ENCODE results near the gene FOXP1.

The FOXP1 gene

DNA sequence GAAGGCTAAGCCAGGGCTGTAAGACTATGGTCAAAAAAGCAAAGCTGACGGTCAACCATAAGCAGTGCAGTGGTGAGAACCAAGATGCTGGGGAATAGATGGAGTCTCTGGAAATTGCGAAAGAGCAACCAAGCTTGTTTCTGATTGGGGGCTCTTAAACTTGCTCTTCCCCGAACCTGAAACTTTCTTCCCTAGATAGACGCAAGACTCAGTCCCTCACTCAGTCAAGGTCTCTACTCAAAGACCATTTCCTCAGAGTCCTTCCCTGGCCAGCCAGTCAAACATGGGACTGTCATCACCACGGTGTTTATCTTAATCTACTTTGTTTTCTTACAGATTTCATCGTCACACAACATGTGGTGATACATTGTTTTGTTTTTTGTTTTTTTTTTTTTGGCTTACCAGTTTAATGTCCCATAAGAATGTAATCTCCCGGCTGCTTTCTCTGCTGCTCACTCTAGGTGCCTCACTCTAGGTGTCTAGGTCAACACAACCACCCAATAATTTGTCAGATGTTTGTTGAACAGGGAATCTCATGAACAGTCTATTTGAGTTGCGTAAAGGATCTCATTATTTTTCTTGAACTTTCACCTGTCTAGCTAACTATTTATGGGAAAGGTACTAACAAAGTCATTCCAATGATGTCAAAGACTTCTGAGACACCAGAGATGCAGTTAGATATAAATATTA, 495.4 kb downstream of the FOXP1 start:
- no peaks in the 10 kb centered on the region for H3K36me3 ChIP-seq (ENCODE audit: control insufficient read depth, insufficient read depth, low read length)
- TF ChIP-seq CTCF (IDR thresholded peaks at IDR 0.05; ENCODE audit: insufficient read depth, low read length, poor library complexity, severe bottlenecking), result no peak
- no peak for DNase-seq (ENCODE audit: extremely low read depth, insufficient read length)
- no peaks in the 10 kb centered on the region for H3K27me3 ChIP-seq (replicated peaks; ENCODE audit: control insufficient read depth, insufficient read depth, low read length)
- no peak overlapping the region for H3K4me3 ChIP-seq (replicated peaks; ENCODE audit: low read depth, low read length)

DNA sequence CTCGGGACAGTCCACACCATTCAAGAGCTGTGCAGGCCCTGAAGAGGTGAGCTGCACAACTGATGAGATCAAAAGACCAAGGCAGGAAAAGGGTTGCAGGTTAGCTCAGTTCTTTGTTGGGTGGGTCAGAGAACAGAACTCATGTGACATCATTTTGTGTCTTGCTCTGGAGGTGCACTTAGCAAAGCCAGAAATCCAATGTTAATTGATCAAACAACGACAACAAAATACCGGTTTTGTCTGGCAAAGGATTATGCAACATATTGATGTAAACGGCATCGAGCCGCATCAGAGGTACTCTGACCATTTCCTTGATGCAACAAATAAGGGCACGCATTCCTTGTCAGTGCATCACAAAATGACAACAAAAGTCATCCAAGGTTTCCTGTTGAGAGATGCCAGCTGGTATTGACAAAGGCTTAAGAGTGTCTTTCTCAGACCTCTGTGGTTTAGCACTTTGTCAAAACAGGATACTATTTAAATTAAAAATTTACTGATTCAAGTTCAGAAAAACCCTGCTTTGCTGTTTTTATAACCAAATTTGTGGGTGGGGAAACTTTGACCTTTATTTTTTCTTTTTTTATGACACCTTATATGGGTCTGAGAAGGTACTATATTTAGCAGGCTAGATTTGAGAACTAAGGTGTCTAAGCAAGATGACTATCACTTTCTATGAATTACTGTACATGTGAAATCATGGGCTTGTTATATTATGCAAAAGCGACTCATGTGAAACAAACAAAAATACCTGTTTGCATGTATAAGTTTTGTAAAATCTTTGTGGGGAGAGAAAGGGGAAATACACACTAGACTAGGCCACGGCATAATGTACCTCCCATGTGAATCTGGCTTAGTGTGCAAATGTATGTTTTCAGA, 496.1 kb downstream of the FOXP1 start:
- H3K27me3 ChIP-seq (replicated peaks; ENCODE audit: control insufficient read depth, insufficient read depth, low read length), result no peaks in the 10 kb centered on the region
- H3K4me3 ChIP-seq (replicated peaks; ENCODE audit: low read depth, low read length), result no peak overlapping the region
- no peak for TF ChIP-seq CTCF (IDR thresholded peaks at IDR 0.05; ENCODE audit: insufficient read depth, low read length, poor library complexity, severe bottlenecking)
- peak; percentile 80 for DNase-seq (ENCODE audit: extremely low read depth, insufficient read length)
- no peaks in the 10 kb centered on the region for H3K36me3 ChIP-seq (ENCODE audit: control insufficient read depth, insufficient read depth, low read length)

GRCh38 chr3:71086777-71087142, 496.8 kb downstream of the FOXP1 start:
- Histone ChIP-seq H3K27me3 (replicated peaks; ENCODE audit: control insufficient read depth, insufficient read depth, low read length) (no peaks in the 10 kb centered on the region), H3K36me3 (ENCODE audit: control insufficient read depth, insufficient read depth, low read length) (no peaks in the 10 kb centered on the region), H3K4me3 (replicated peaks; ENCODE audit: low read depth, low read length) (no peak overlapping the region)
- DNase-seq (ENCODE audit: extremely low read depth, insufficient read length), result no peak
- no peak for TF ChIP-seq CTCF (IDR thresholded peaks at IDR 0.05; ENCODE audit: insufficient read depth, low read length, poor library complexity, severe bottlenecking)

DNA sequence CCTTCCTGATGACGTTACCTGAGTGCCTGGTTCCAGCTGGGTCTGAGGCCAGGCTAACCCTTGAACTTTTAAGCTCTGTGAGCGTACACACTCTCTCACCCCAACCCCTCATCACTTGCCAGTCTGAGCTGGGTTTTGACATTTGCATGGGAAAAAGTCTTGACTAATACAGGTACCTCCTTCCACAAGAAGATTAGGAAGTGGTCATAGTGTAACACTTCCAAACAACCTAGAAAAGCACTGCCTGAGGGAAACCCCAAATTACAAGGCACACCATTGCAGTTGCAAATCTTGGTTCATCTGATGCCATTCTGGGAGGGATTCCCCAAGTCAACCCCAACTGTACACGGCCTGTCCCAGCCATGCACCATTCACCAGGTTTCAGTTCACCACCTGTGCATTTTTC, 499.8 kb downstream of the FOXP1 start:
- DNase-seq (ENCODE audit: extremely low read depth, insufficient read length), result peak; percentile 51
- Histone ChIP-seq H3K4me3 (replicated peaks; ENCODE audit: low read depth, low read length) (no peak overlapping the region), H3K27me3 (replicated peaks; ENCODE audit: control insufficient read depth, insufficient read depth, low read length) (no peaks in the 10 kb centered on the region; the same call in 1 of the 2 replicates), H3K36me3 (ENCODE audit: control insufficient read depth, insufficient read depth, low read length) (no peaks in the 10 kb centered on the region)
- TF ChIP-seq CTCF (IDR thresholded peaks at IDR 0.05; ENCODE audit: insufficient read depth, low read length, poor library complexity, severe bottlenecking), result no peak

GRCh38 chr3:71082833-71083232, 500.7 kb downstream of the FOXP1 start:
- H3K27me3 ChIP-seq (replicated peaks; ENCODE audit: control insufficient read depth, insufficient read depth, low read length), result no peaks in the 10 kb centered on the region; the same call in 1 of the 2 replicates
- no peak for TF ChIP-seq CTCF (IDR thresholded peaks at IDR 0.05; ENCODE audit: insufficient read depth, low read length, poor library complexity, severe bottlenecking)
- no peak for DNase-seq (ENCODE audit: extremely low read depth, insufficient read length)
- no peaks in the 10 kb centered on the region for H3K36me3 ChIP-seq (ENCODE audit: control insufficient read depth, insufficient read depth, low read length)
- no peak overlapping the region for H3K4me3 ChIP-seq (replicated peaks; ENCODE audit: low read depth, low read length)
